ENCODE results near the gene LNX2. TPM values are rescaled to one million over a fixed set of nuclear protein-coding genes. Genes with fewer than 3 reads are reported as not detected.
"Not testable (repeated sequence)": the region's sequence is repeated elsewhere in the genome, so short reads cannot be mapped to it uniquely, and the experiment has no call there.

Gene LNX2
- total RNA-seq, 1 donor from 2014 or later, result 11.8 TPM

- FAIRE-seq (no peak), DNase-seq (ENCODE audit: low spot score in 2 of 2) (no peak)
Observed at GRCh38 chr13:27638001-27638400, 17.7 kb upstream of the LNX2 start.

GRCh38 chr13:27637289-27637626 lies 16.9 kb upstream of the LNX2 start:
- DNase-seq (ENCODE audit: low spot score in 2 of 2), result no peak
- FAIRE-seq, result no peak

- DNase-seq (ENCODE audit: low spot score in 2 of 2) (no peak), FAIRE-seq (no peak)
Observed at GRCh38 chr13:27636589-27637288, 16.4 kb upstream of the LNX2 start.

GRCh38 chr13:27635266-27635665 lies 14.9 kb upstream of the LNX2 start:
- DNase-seq (ENCODE audit: low spot score in 2 of 2) (no peak), FAIRE-seq (no peak)

GRCh38 chr13:27634791-27635190 lies 14.5 kb upstream of the LNX2 start:
- DNase-seq (ENCODE audit: low spot score in 2 of 2), result no peak
- no peak for FAIRE-seq

GRCh38 chr13:27634231-27634630 lies 13.9 kb upstream of the LNX2 start:
- FAIRE-seq (no peak), DNase-seq (ENCODE audit: low spot score in 2 of 2) (no peak)

GRCh38 chr13:27632648-27633047 lies 12.3 kb upstream of the LNX2 start:
- DNase-seq (ENCODE audit: low spot score in 2 of 2), result no peak

GRCh38 chr13:27632214-27632613 lies 11.9 kb upstream of the LNX2 start:
- no peak for FAIRE-seq
- DNase-seq (ENCODE audit: low spot score in 2 of 2), result no peak

More at GRCh38 chr13:27632648-27633047, 12.3 kb upstream of the LNX2 start:
- no peak for FAIRE-seq

GRCh38 chr13:27631665-27632064 lies 11.3 kb upstream of the LNX2 start:
- DNase-seq (ENCODE audit: low spot score in 2 of 2), result no peak
- no peak for FAIRE-seq

- no peak for DNase-seq (ENCODE audit: low spot score in 2 of 2)
- no peak for FAIRE-seq
Observed at GRCh38 chr13:27631156-27631555, 10.8 kb upstream of the LNX2 start.

GRCh38 chr13:27628766-27629165 lies 8.4 kb upstream of the LNX2 start:
- DNase-seq (ENCODE audit: low spot score in 2 of 2); FAIRE-seq: not testable (repeated sequence)

- DNase-seq (ENCODE audit: low spot score in 2 of 2), result no peak
Observed at GRCh38 chr13:27628081-27628480, 7.8 kb upstream of the LNX2 start.

GRCh38 chr13:27627380-27627779 lies 7.1 kb upstream of the LNX2 start:
- FAIRE-seq, result no peak
- DNase-seq (ENCODE audit: low spot score in 2 of 2), result no peak

More at GRCh38 chr13:27628081-27628480, 7.8 kb upstream of the LNX2 start:
- FAIRE-seq, result no peak

- FAIRE-seq, result no peak
- DNase-seq (ENCODE audit: low spot score in 2 of 2), result no peak
Observed at GRCh38 chr13:27625839-27626238, 5.5 kb upstream of the LNX2 start.

- FAIRE-seq (no peak), DNase-seq (ENCODE audit: low spot score in 2 of 2) (no peak)
Observed at GRCh38 chr13:27624071-27624470, 3.7 kb upstream of the LNX2 start.

- FAIRE-seq, result no peak
- no peak for DNase-seq (ENCODE audit: low spot score in 2 of 2)
Observed at GRCh38 chr13:27622881-27623280, 2.6 kb upstream of the LNX2 start.

GRCh38 chr13:27622102-27622820 lies 1.9 kb upstream of the LNX2 start:
- no peak for DNase-seq (ENCODE audit: low spot score in 2 of 2)
- FAIRE-seq, result no peak

GRCh38 chr13:27621366-27622101 lies 1.2 kb upstream of the LNX2 start, which contains the start of gene POLR1D:
TSS of gene POLR1D (plus strand) at chr13:27621892. CDS start at chr13:27621984, 92 bp downstream.
- no peak for FAIRE-seq
- peak; percentile 81 to 85 for DNase-seq (ENCODE audit: low spot score in 2 of 2)

GRCh38 chr13:27621116-27621365 lies 712 bp upstream of the LNX2 start:
- DNase-seq (ENCODE audit: low spot score in 2 of 2), result no peak
- FAIRE-seq, result no peak

- DNase-seq (ENCODE audit: low spot score in 2 of 2) (no peak), FAIRE-seq (no peak)
Observed at GRCh38 chr13:27619728-27620376, 477 bp downstream of the LNX2 start.

GRCh38 chr13:27619093-27619727 lies 1.1 kb downstream of the LNX2 start:
- FAIRE-seq (no peak), DNase-seq (ENCODE audit: low spot score in 2 of 2) (no peak)

Measured in frontal cortex (tissue), 4 donors.